B cell (primary cell): ENCODE measurements around the gene TBXAS1. TPM values are rescaled to one million over a fixed set of nuclear protein-coding genes. Genes with fewer than 3 reads are reported as not detected.

Source experiments
- ATAC-seq: fragments of 200-7000 bp; cut with Tn5 transposase; one replicate; pipeline ENCODE4 v1.10.0; 2021; ENCODE audit warnings: low read depth, mild to moderate bottlenecking, moderate number of reproducible peaks, moderate library complexity
- CTCF ChIA-PET: fragments of 350-600 bp; sonication (Branson Sonifier 250); formaldehyde crosslinking; loops from one replicate; lab custom pipeline; 2021; ENCODE audit warnings: antibody characterized with exemption, inconsistent platforms; lab: Charles Lee
- POLR2A ChIA-PET: fragments of 350-600 bp; sonication (Branson Sonifier 250); formaldehyde crosslinking; loops from one replicate; lab custom pipeline; 2021; ENCODE audit warnings: antibody characterized with exemption; lab: Charles Lee
- DNase-seq: peaks from one replicate; pipeline ENCODE4 v3.0.0; 2013
- H2AFZ ChIP-seq: 2 replicates; pipeline ENCODE4 v1.6.1; 2012; ENCODE audit warnings: mild to moderate bottlenecking, low read depth, low read length; ENCODE audit not compliant: insufficient read depth, poor library complexity, severe bottlenecking
- H3K27ac ChIP-seq, 2 donors: 1 replicate in 1 of 2; 2 replicates in 1 of 2; pipeline ENCODE4 v1.5.1; 2012 to 2013; ENCODE audit warnings: low read length in 2 of 2, mild to moderate bottlenecking in 2 of 2, moderate library complexity in 1 of 2
- H3K27me3 ChIP-seq, 4 experiments: fragments of 200-600 bp in 1 of 4; sonication (generic) in 1 of 4; replicated peaks in 1 of 4; 1 replicate in 2 of 4; 2 replicates in 2 of 4; pipeline versions ENCODE4 v1.6.1 to v1.7.0; 2013 to 2016; ENCODE audit warnings: low read length in 3 of 4, mild to moderate bottlenecking in 2 of 4, mixed read lengths in 1 of 4, moderate library complexity in 1 of 4; ENCODE audit not compliant: insufficient read depth in 4 of 4, control insufficient read depth in 3 of 4; ENCODE audit errors: control extremely low read depth in 1 of 4
- H3K36me3 ChIP-seq, 2 experiments: replicated peaks in 1 of 2; 1 replicate in 1 of 2; 2 replicates in 1 of 2; pipeline versions ENCODE4 v1.6.1 to v1.7.1; 2013; ENCODE audit warnings: low read length in 1 of 2; ENCODE audit not compliant: insufficient read depth in 2 of 2, control insufficient read depth in 1 of 2; ENCODE audit errors: control extremely low read depth in 1 of 2, extremely low read depth in 1 of 2
- H3K4me1 ChIP-seq, 2 donors: fragments of 200-600 bp in 1 of 2; sonication (generic) in 1 of 2; 1 replicate in 1 of 2; 2 replicates in 1 of 2; pipeline versions ENCODE4 v1.5.1 to v1.6.1; 2013 to 2017; ENCODE audit warnings: low read length in 2 of 2; ENCODE audit not compliant: control insufficient read depth in 2 of 2, insufficient read depth in 2 of 2
- H3K4me2 ChIP-seq: replicated peaks from 2 replicates; pipeline ENCODE3; 2012; ENCODE audit warnings: mild to moderate bottlenecking, low read depth, low read length; ENCODE audit not compliant: poor library complexity, severe bottlenecking
- H3K4me3 ChIP-seq, 5 experiments: fragments of 200-600 bp in 1 of 5; sonication (generic) in 1 of 5; 1 replicate in 3 of 5; 2 replicates in 2 of 5; pipeline versions ENCODE4 v1.5.1 to v1.7.0; 2011 to 2016; ENCODE audit warnings: low read length in 4 of 5, mild to moderate bottlenecking in 4 of 5, low read depth in 2 of 5, control low read depth in 1 of 5, moderate library complexity in 1 of 5; ENCODE audit not compliant: insufficient read depth in 1 of 5; ENCODE audit errors: control extremely low read depth in 1 of 5, extremely low read depth in 1 of 5
- H3K79me2 ChIP-seq: fragments of 200-600 bp; sonication (generic); one replicate; pipeline ENCODE4 v1.6.0; 2016; ENCODE audit warnings: low read length; ENCODE audit not compliant: control insufficient read depth, insufficient read depth
- H3K9ac ChIP-seq: fragments of 200-600 bp; sonication (generic); 2 replicates; pipeline ENCODE4 v1.6.1; 2017; ENCODE audit warnings: mild to moderate bottlenecking, low read length, moderate library complexity
- H3K9me3 ChIP-seq, 3 donors: one replicate each; pipeline versions ENCODE4 v1.6.1 to v1.7.1; 2013; ENCODE audit warnings: low read length in 2 of 3; ENCODE audit not compliant: control insufficient read depth in 2 of 3, insufficient read depth in 1 of 3; ENCODE audit errors: control extremely low read depth in 1 of 3
- H4K20me1 ChIP-seq: 2 replicates; pipeline ENCODE4 v1.6.0; 2012; ENCODE audit warnings: mild to moderate bottlenecking, low read length; ENCODE audit not compliant: insufficient read depth, control insufficient read depth, poor library complexity, severe bottlenecking
- H3K27ac Mint-ChIP-seq: one replicate; pipeline ENCODE4 v1.8.0; 2021; ENCODE audit warnings: mixed read lengths
- H3K27me3 Mint-ChIP-seq: one replicate; pipeline ENCODE4 v1.8.0; 2021; ENCODE audit warnings: mixed read lengths
- H3K4me1 Mint-ChIP-seq: one replicate; pipeline ENCODE4 v1.8.0; 2021; ENCODE audit warnings: mixed read lengths
- H3K4me3 Mint-ChIP-seq: one replicate; pipeline ENCODE4 v1.8.0; 2021; ENCODE audit warnings: mixed read lengths
- H3K9me3 Mint-ChIP-seq: one replicate; pipeline ENCODE4 v1.8.0; 2022; ENCODE audit warnings: mixed read lengths; ENCODE audit not compliant: insufficient read depth
- CTCF ChIP-seq: fragments of 200-600 bp; IDR thresholded peaks from one replicate; pipeline ENCODE4 v1.8.0; 2022; ENCODE audit warnings: antibody characterized with exemption, mild to moderate bottlenecking
- EZH2 ChIP-seq: IDR thresholded peaks from 2 replicates; pipeline ENCODE4 v1.6.1; 2012; ENCODE audit warnings: borderline replicate concordance, low read depth, mild to moderate bottlenecking, moderate library complexity, low read length; ENCODE audit not compliant: insufficient read depth, poor library complexity, severe bottlenecking
- WGBS: methylation state at CpG from one replicate; pipeline ENCODE4 v1.1.5; 2013; ENCODE audit warnings: missing lambda C conversion rate; ENCODE audit not compliant: insufficient coverage; 5-methylcytosine and 5-hydroxymethylcytosine counted together
- intact Hi-C: fragments of 100-400 bp; cut with micrococcal nuclease; formaldehyde crosslinking; loops from one replicate; pipeline ENCODE4 v1.10.0; 2022
- polyA plus RNA-seq: library from polyadenylated mRNA; depleted of rRNA; stranded (reverse); fragments of >200 nt; gene quantifications from 2 replicates; pipeline ENCODE4 v1.2.3, GENCODE V29; 2012
- total RNA-seq, 2 donors: library from RNA; stranded (reverse); fragments of 120-200 nt in 1 of 2; gene quantifications; 1 replicate in 1 of 2; 2 replicates in 1 of 2; pipeline versions ENCODE4 v1.2.3 to v1.2.4, GENCODE V29; 2013 to 2022

Gene TBXAS1
- total and polyA plus RNA-seq, 2 donors (not counting 1 experiment from before 2014, with no cell fraction given), result 8.1 to 21.0 TPM

GRCh38 chr7:139896831-139897230, 67.8 kb downstream of the TBXAS1 start:
- H3K4me1 Mint-ChIP-seq, result peaks cover 43% of the 10 kb centered on the region
- Histone ChIP-seq H3K27me3 (no peaks in the 10 kb centered on the region), H2AFZ (no peak overlapping the region), H3K4me1 (peaks cover 30 to 36% of the 10 kb centered on the region in 2 donors), H3K36me3 (no peaks in the 10 kb centered on the region), H3K4me2 (no peak overlapping the region), H3K9ac (no peak overlapping the region), H4K20me1 (no peaks in the 10 kb centered on the region), H3K4me3 (no peak overlapping the region), H3K79me2 (no peaks in the 10 kb centered on the region), H3K9me3 (peaks cover 0 to 4% (median 3%) of the 10 kb centered on the region in 3 donors), H3K27ac (no peak overlapping the region)
- ChIA-PET CTCF (no interaction called here), POLR2A (no interaction called here)
- intact Hi-C loops, result no loop called here
- ATAC-seq (no peak), DNase-seq (no peak)
- 96% methylated on average over 5 of the region's 6 CpGs for WGBS
- no peaks in the 10 kb centered on the region for H3K9me3 Mint-ChIP-seq
- H3K4me3 Mint-ChIP-seq, result no peak overlapping the region
- H3K27me3 Mint-ChIP-seq, result no peaks in the 10 kb centered on the region
- no peak overlapping the region for H3K27ac Mint-ChIP-seq
- TF ChIP-seq EZH2, result no peak
- no peak for TF ChIP-seq CTCF

- POLR2A ChIA-PET, result no interaction called here
- Mint-ChIP-seq H3K4me3 (no peak overlapping the region), H3K9me3 (peaks cover 3% of the 10 kb centered on the region), H3K27ac (peak overlapping the region; percentile 33), H3K27me3 (no peaks in the 10 kb centered on the region), H3K4me1 (peaks cover 50% of the 10 kb centered on the region)
- no peaks in the 10 kb centered on the region for H4K20me1 ChIP-seq
- H3K27me3 ChIP-seq, result no peaks in the 10 kb centered on the region
- no peak overlapping the region for H3K4me2 ChIP-seq
- H2AFZ ChIP-seq, result no peak overlapping the region
- H3K27ac ChIP-seq, result no peak overlapping the region
- peaks cover 0 to 7% (median 3%) of the 10 kb centered on the region in 3 donors for H3K9me3 ChIP-seq
- no peak for TF ChIP-seq EZH2
- no peak for TF ChIP-seq CTCF
- WGBS, result 96% methylated on average over 5 of the region's 5 CpGs
- H3K36me3 ChIP-seq, result no peaks in the 10 kb centered on the region
- intact Hi-C loops, result no loop called here
- H3K4me1 ChIP-seq, result peaks cover 35 to 40% of the 10 kb centered on the region in 2 donors
- H3K9ac ChIP-seq, result no peak overlapping the region
- ATAC-seq, result no peak
- CTCF ChIA-PET, result no interaction called here
- no peak for DNase-seq
- H3K79me2 ChIP-seq, result no peaks in the 10 kb centered on the region
- H3K4me3 ChIP-seq, result no peak overlapping the region
Observed at GRCh38 chr7:139897422-139898090, 68.5 kb downstream of the TBXAS1 start.
